Omental fat pad (tissue), 4 donors: ENCODE data around the gene GPC6. TPM values are rescaled to one million over a fixed set of nuclear protein-coding genes. Genes with fewer than 3 reads are reported as not detected.
"Not testable (repeated sequence)": the region's sequence is repeated elsewhere in the genome, so short reads cannot be mapped to it uniquely, and the experiment has no call there.

ENCODE experiments used
- ATAC-seq: fragments of 150-250 bp; one replicate; pipeline ENCODE4 v1.9.1; 2016; ENCODE audit warnings: mild to moderate bottlenecking, moderate library complexity; ENCODE audit not compliant: low FRiP score
- DNase-seq: peaks from one replicate; pipeline ENCODE4 v3.0.0-alpha.2; 2019; ENCODE audit warnings: low spot score
- CTCF ChIP-seq, 3 donors: fragments of 450-650 bp; IDR thresholded peaks; one replicate each; pipeline ENCODE4 v1.5.1; 2016 to 2017; ENCODE audit warnings: antibody characterized with exemption in 3 of 3, mild to moderate bottlenecking in 3 of 3, moderate library complexity in 2 of 3
- total RNA-seq, 4 donors: library from RNA; depleted of rRNA; stranded (reverse); fragments of >200 nt; gene quantifications; one replicate each; pipeline ENCODE4 v1.1.0, GENCODE V29; 2016

GPC6 gene
- total RNA-seq, 4 donors from 2014 or later: 9.2 to 24.4 (median 16.4) TPM

GRCh38 chr13:93309886-93310523 is 83.4 kb downstream of the GPC6 start:
- DNase-seq (no peak), ATAC-seq (no peak)
- TF ChIP-seq CTCF (IDR thresholded peaks at IDR 0.05): no peak

- ATAC-seq: no peak
- TF ChIP-seq CTCF (IDR thresholded peaks at IDR 0.05): no peak
- DNase-seq: no peak
Observed at GRCh38 chr13:93316841-93317240, 90.2 kb downstream of the GPC6 start.

GRCh38 chr13:93318534-93319254 is 92.1 kb downstream of the GPC6 start:
- DNase-seq: no peak
- no peak for ATAC-seq
- TF ChIP-seq CTCF (IDR thresholded peaks at IDR 0.05): no peak

GRCh38 chr13:93320942-93321341 is 94.3 kb downstream of the GPC6 start:
- no peak for TF ChIP-seq CTCF (IDR thresholded peaks at IDR 0.05)
- no peak for ATAC-seq
- no peak for DNase-seq

DNA sequence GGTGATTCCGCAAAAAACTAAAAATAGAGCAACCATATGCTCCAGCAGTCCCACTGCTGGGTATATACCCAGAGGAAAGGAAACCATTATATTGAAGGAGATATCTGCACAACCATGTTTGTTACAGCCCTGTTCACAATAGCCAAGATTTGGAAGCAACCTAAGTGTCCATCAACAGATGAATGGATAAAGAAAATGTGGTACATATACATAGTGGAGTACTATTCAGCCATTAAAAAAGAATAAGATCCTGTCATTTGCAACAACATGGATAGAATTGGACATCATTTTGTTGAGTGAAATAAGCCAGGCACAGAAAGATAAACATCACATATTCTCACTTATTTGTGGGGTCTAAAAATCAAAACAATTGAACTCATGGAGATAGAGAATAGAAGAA is 97.3 kb downstream of the GPC6 start:
- not testable (repeated sequence) for DNase-seq, ATAC-seq

- no peak for DNase-seq
- no peak for TF ChIP-seq CTCF (IDR thresholded peaks at IDR 0.05)
- ATAC-seq: no peak
Observed at GRCh38 chr13:93325303-93326233, 99.0 kb downstream of the GPC6 start.

GRCh38 chr13:93326234-93326811 is 99.7 kb downstream of the GPC6 start:
- no peak for TF ChIP-seq CTCF (IDR thresholded peaks at IDR 0.05)
- no peak for DNase-seq
- no peak for ATAC-seq
